HCT116 (cell line): ENCODE measurements around the gene SAP30L. TPM values are rescaled to one million over a fixed set of nuclear protein-coding genes. Genes with fewer than 3 reads are reported as not detected.

Experiments used
- ATAC-seq: fragments of 200-7000 bp; cut with Tn5 transposase; 2 replicates; pipeline ENCODE4 v1.9.1; 2020; ENCODE audit warnings: mild to moderate bottlenecking, moderate library complexity
- BruUV-seq: library from RNA; stranded (reverse); fragments of 400-500 nt; replicated peaks from 2 replicates; lab custom pipeline; 2021; lab: Mats Ljungman, UMichigan
- CTCF ChIA-PET: fragments of 300-600 bp; sonication (Branson Sonifier 250); formaldehyde crosslinking; loops from one replicate; lab custom pipeline; 2021; ENCODE audit warnings: antibody characterized with exemption; lab: Charles Lee
- POLR2A ChIA-PET: fragments of 300-600, 350-600 bp; sonication (Branson Sonifier 250); formaldehyde crosslinking; loops from one replicate; lab custom pipeline; 2021; ENCODE audit warnings: antibody characterized with exemption; lab: Charles Lee
- RAD21 ChIA-PET, 2 experiments: fragments of 300-600 bp; sonication (Branson Sonifier 250); formaldehyde crosslinking; loops; one replicate each; lab custom pipeline; 2023; ENCODE audit warnings: low total read pairs in 2 of 2; ENCODE audit not compliant: uncharacterized antibody in 2 of 2, unreplicated experiment in 2 of 2, low non-redundant PET in 1 of 2; lab: Charles Lee
- DNase-seq: peaks from one replicate; pipeline ENCODE4 v3.0.0-alpha.2; 2010; ENCODE audit warnings: low read depth, low spot score
- H2AFZ ChIP-seq: fragments of 200-600 bp; shearing (Covaris generic), sonication (generic); 2 replicates; pipeline ENCODE4 v1.6.1; 2017; ENCODE audit warnings: low read depth, mixed run types, mixed read lengths, antibody characterized with exemption, low read length; ENCODE audit not compliant: poor library complexity, severe bottlenecking
- H3K27ac ChIP-seq: 2 replicates; pipeline ENCODE4 v1.5.1; 2012; ENCODE audit warnings: low read depth, low read length
- H3K27me3 ChIP-seq: fragments of 200-600 bp; sonication (generic); 2 replicates; pipeline ENCODE4 v1.6.1; 2016; ENCODE audit warnings: mixed run types, low read length, mixed read lengths; ENCODE audit not compliant: insufficient read depth
- H3K36me3 ChIP-seq, 2 experiments: fragments of 200-500 bp in 1 of 2; fragments of 200-600 bp in 1 of 2; sonication (Bioruptor generic) in 1 of 2; sonication (generic) in 1 of 2; 2 replicates each; pipeline versions ENCODE4 v1.5.1 to v1.6.1; 2014 to 2016; ENCODE audit warnings: low read length in 2 of 2, inconsistent platforms in 1 of 2, mixed read lengths in 1 of 2, mixed run types in 1 of 2; ENCODE audit not compliant: insufficient read depth in 2 of 2, control insufficient read depth in 1 of 2
- H3K4me1 ChIP-seq, 2 experiments: fragments of 200-600 bp in 1 of 2; sonication (generic) in 1 of 2; 2 replicates each; pipeline versions ENCODE4 v1.5.1 to v1.6.1; 2012 to 2017; ENCODE audit warnings: low read length in 2 of 2, inconsistent platforms in 1 of 2, mild to moderate bottlenecking in 1 of 2, mixed read lengths in 1 of 2, mixed run types in 1 of 2, moderate library complexity in 1 of 2; ENCODE audit not compliant: insufficient read depth in 2 of 2, control insufficient read depth in 1 of 2
- H3K4me2 ChIP-seq: fragments of 200-600 bp; sonication (generic); 2 replicates; pipeline ENCODE4 v1.6.1; 2017; ENCODE audit warnings: mixed run types, low read length, mixed read lengths
- H3K4me3 ChIP-seq, 2 experiments: fragments of 200-600 bp in 1 of 2; sonication (generic) in 1 of 2; replicated peaks in 1 of 2; 2 replicates each; pipeline ENCODE4 v1.5.1; 2011 to 2016; ENCODE audit warnings: low read length in 2 of 2, control low read depth in 1 of 2, low read depth in 1 of 2, mild to moderate bottlenecking in 1 of 2, mixed read lengths in 1 of 2, mixed run types in 1 of 2
- H3K79me2 ChIP-seq: fragments of 200-600 bp; sonication (generic); 2 replicates; pipeline ENCODE4 v1.6.1; 2017; ENCODE audit warnings: mild to moderate bottlenecking, mixed run types, low read length, moderate library complexity, mixed read lengths; ENCODE audit not compliant: insufficient read depth
- H3K9ac ChIP-seq: fragments of 200-600 bp; sonication (generic); 2 replicates; pipeline ENCODE4 v1.6.1; 2016; ENCODE audit warnings: low read length, mixed read lengths
- H3K9me2 ChIP-seq: fragments of 200-600 bp; sonication (generic), shearing (Covaris generic); 2 replicates; pipeline ENCODE4 v1.6.1; 2017; ENCODE audit warnings: mixed run types, mild to moderate bottlenecking, moderate library complexity; ENCODE audit not compliant: insufficient read depth
- H3K9me3 ChIP-seq, 2 experiments: fragments of 200-500 bp in 1 of 2; fragments of 200-600 bp in 1 of 2; sonication (Bioruptor generic) in 1 of 2; sonication (generic) in 1 of 2; 2 replicates each; pipeline ENCODE4 v1.6.1; 2014 to 2017; ENCODE audit warnings: low read length in 2 of 2, mixed read lengths in 2 of 2, inconsistent platforms in 1 of 2, low read depth in 1 of 2, mild to moderate bottlenecking in 1 of 2, mixed run types in 1 of 2, moderate library complexity in 1 of 2; ENCODE audit not compliant: control insufficient read depth in 1 of 2, insufficient read depth in 1 of 2
- H4K20me1 ChIP-seq: fragments of 200-600 bp; sonication (generic), shearing (Covaris generic); 2 replicates; pipeline ENCODE4 v1.6.1; 2017; ENCODE audit warnings: mixed run types, mild to moderate bottlenecking, moderate library complexity; ENCODE audit not compliant: insufficient read depth
- CTCF ChIP-seq, 3 experiments: fragments of 200-600 bp in 1 of 3; sonication (generic) in 1 of 3; IDR thresholded peaks in 2 of 3; conservative IDR thresholded peaks in 1 of 3; 2 replicates each; pipeline ENCODE4 v1.5.1; 2012 to 2017; ENCODE audit warnings: low read depth in 2 of 3, low read length in 2 of 3, antibody characterized with exemption in 1 of 3, borderline replicate concordance in 1 of 3, control low read depth in 1 of 3, mild to moderate bottlenecking in 1 of 3, mixed read lengths in 1 of 3, mixed run types in 1 of 3, moderate library complexity in 1 of 3; ENCODE audit not compliant: insufficient read depth in 1 of 3
- MAX ChIP-seq: IDR thresholded peaks from 2 replicates; pipeline ENCODE4 v1.6.1; 2012
- POLR2A ChIP-seq: IDR thresholded peaks from 2 replicates; pipeline ENCODE4 v1.7.0; 2011; ENCODE audit warnings: borderline replicate concordance; ENCODE audit not compliant: insufficient read depth, insufficient read length; ENCODE audit errors: extremely low read depth
- RAD21 ChIP-seq: IDR thresholded peaks from 2 replicates; pipeline ENCODE4 v1.6.1; 2012; ENCODE audit warnings: low read depth, mild to moderate bottlenecking
- SRF ChIP-seq: IDR thresholded peaks from 2 replicates; pipeline ENCODE4 v1.6.1; 2012; ENCODE audit warnings: low read depth
- TCF7L2 ChIP-seq: IDR thresholded peaks from 2 replicates; pipeline ENCODE4 v1.7.0; 2011; ENCODE audit warnings: borderline replicate concordance, inconsistent platforms; ENCODE audit not compliant: insufficient read depth, insufficient read length; ENCODE audit errors: extremely low read depth
- YY1 ChIP-seq: IDR thresholded peaks from 2 replicates; pipeline ENCODE4 v1.6.1; 2011; ENCODE audit warnings: low read length, low read depth, moderate library complexity, mild to moderate bottlenecking; ENCODE audit not compliant: insufficient replicate concordance; ENCODE audit errors: extremely low read depth
- ZFX ChIP-seq: fragments of 450-650 bp; IDR thresholded peaks from 2 replicates; pipeline ENCODE4 v1.6.1; 2017
- ZNF274 ChIP-seq: fragments of 200-500 bp; sonication (Bioruptor generic); IDR thresholded peaks from 2 replicates; pipeline ENCODE4 v1.6.1; 2014; ENCODE audit warnings: mild to moderate bottlenecking, low read depth, low read length, inconsistent platforms
- intact Hi-C: fragments of 100-400 bp; cut with micrococcal nuclease; formaldehyde crosslinking; loops from 2 replicates; pipeline ENCODE4 v1.10.0; 2022
- total RNA-seq: library from RNA; stranded (reverse); gene quantifications from one replicate; pipeline ENCODE4 v1.2.1, GENCODE V29; 2021; ENCODE audit not compliant: unreplicated experiment
- TF ChIP-seq, protein P1 (sequence below): IDR thresholded peaks from 2 replicates; pipeline ENCODE4 v1.6.1; 2011; ENCODE audit warnings: mild to moderate bottlenecking, low read length, moderate library complexity; ENCODE audit not compliant: insufficient replicate concordance; ENCODE audit errors: extremely low read depth

Gene SAP30L
- total RNA-seq, 1 experiment from 2014 or later: 25.5 TPM

DNA sequence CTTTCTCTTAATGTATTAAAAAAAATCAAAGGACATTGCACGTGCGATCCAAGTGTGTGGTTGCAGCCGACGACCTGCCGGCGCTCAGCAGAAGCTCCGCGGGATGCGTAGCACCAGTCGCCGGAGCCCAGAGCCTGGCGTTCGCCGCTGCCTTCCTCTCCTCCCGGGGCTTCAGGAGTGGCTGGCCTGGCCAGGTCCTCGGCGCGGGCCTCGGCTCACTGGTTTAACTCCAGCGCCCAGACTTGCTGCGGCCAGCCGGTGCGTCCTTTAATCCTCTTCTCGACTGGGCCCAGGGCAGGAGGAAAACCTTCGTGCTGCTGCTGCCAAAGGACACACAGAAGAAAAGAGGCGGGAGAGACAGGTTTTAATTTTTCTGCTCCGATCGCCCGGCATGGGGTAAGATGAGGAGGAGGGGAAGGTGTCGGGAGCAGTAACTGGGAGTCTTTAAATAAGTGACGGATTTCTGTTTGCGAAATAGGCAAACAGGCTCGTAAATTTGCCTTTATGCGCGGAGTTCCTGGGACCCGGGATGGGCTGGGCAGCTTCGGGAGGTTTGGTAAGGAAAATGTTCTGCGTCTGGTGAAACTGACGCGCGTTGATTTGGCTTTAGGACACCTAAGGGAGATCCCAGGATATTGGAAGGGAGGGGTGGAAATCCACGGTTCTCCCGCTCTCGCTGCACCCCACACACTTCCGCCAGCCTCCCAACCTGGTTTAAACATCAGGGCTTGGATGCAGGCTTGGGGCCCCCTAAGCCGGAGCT is 30.0 kb downstream of the SAP30L start:
- no peaks in the 10 kb centered on the region for H4K20me1 ChIP-seq
- intact Hi-C loops: no loop called here
- H3K4me2 ChIP-seq: no peak overlapping the region
- H3K27ac ChIP-seq: no peak overlapping the region
- ChIA-PET POLR2A (no interaction called here), CTCF (no interaction called here), RAD21 (no interaction called here)
- no peaks in the 10 kb centered on the region for H3K4me1 ChIP-seq
- no peaks in the 10 kb centered on the region for H3K79me2 ChIP-seq
- BruUV-seq: no TSS peak
- ATAC-seq: no peak
- H3K9ac ChIP-seq: no peak overlapping the region
- no peak overlapping the region for H3K4me3 ChIP-seq
- no peaks in the 10 kb centered on the region for H3K9me2 ChIP-seq
- H3K27me3 ChIP-seq: no peaks in the 10 kb centered on the region
- no peak for DNase-seq
- no peaks in the 10 kb centered on the region for H3K36me3 ChIP-seq
- no peak overlapping the region for H2AFZ ChIP-seq
- no peaks in the 10 kb centered on the region for H3K9me3 ChIP-seq
- TF ChIP-seq RAD21: no peak
- TF ChIP-seq TCF7L2: no peak
- TF ChIP-seq SRF: no peak
- TF ChIP-seq, all 23 proteins: peak for 0

DNA sequence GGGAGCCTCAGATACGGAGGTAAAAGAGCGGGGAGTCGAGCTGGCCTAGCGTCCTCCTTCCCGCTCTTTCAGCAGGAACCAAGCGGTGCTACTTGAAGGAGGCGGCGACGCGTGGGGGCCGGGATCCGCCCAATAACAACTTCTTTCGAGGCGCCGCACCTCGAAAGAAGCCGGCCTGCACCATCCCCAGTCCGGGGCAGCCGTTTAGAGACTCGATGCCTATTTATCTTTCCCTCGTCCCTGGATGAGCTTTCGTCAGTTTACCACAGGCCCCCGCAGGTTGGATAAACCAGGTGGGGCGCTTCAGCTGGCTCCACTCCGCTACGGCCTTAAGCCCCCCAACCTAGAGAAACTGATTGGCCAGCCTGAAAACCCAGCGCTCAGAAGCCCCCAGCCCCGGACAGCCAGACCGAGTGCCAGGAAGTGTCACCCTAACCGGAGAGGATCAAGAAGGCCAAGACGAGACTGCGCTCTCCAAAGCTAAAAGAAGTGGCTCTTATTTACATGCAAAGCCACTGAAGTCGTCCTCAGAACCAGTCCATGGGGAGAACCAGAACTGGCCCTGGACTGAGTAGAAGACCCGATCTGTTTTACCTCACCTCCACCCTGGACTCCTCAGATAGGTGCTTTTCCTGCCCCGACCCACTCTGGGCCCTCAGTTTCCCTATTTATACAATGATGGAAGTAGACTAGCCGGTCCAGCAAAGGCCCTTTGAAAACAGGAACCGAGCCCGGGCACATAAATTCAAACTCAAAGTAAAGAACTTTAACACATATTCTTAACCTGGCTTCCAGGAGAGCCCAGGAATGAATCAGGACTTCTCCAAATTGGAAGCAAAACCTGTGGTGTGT is 30.8 kb downstream of the SAP30L start:
- Histone ChIP-seq H3K4me3 (no peak overlapping the region), H4K20me1 (no peaks in the 10 kb centered on the region), H3K4me2 (no peak overlapping the region), H3K36me3 (no peaks in the 10 kb centered on the region), H3K27ac (no peak overlapping the region), H3K4me1 (no peaks in the 10 kb centered on the region), H2AFZ (no peak overlapping the region), H3K9me2 (no peaks in the 10 kb centered on the region), H3K79me2 (no peaks in the 10 kb centered on the region), H3K27me3 (0 out of 2 replicates have a peak, but pooled peaks cover 7% of the 10 kb centered on the region), H3K9me3 (no peaks in the 10 kb centered on the region), H3K9ac (no peak overlapping the region)
- POLR2A ChIA-PET: no interaction called here
- ATAC-seq (no peak), DNase-seq (no peak)
- RAD21 ChIA-PET: no interaction called here
- TF ChIP-seq TCF7L2: no peak
- TF ChIP-seq CTCF (IDR thresholded peaks at IDR 0.05 in 2 of 3, conservative IDR thresholded peaks at IDR 0.05 in 1 of 3; ENCODE audit: borderline replicate concordance in 1 of 3, insufficient read depth in 1 of 3, low read depth in 2 of 3, low read length in 2 of 3): no peak
- TF ChIP-seq ZNF274: no peak
- no peak for TF ChIP-seq YY1
- no peak for TF ChIP-seq MAX
- TF ChIP-seq, protein P1, sequence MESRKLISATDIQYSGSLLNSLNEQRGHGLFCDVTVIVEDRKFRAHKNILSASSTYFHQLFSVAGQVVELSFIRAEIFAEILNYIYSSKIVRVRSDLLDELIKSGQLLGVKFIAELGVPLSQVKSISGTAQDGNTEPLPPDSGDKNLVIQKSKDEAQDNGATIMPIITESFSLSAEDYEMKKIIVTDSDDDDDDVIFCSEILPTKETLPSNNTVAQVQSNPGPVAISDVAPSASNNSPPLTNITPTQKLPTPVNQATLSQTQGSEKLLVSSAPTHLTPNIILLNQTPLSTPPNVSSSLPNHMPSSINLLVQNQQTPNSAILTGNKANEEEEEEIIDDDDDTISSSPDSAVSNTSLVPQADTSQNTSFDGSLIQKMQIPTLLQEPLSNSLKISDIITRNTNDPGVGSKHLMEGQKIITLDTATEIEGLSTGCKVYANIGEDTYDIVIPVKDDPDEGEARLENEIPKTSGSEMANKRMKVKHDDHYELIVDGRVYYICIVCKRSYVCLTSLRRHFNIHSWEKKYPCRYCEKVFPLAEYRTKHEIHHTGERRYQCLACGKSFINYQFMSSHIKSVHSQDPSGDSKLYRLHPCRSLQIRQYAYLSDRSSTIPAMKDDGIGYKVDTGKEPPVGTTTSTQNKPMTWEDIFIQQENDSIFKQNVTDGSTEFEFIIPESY: no peak
- no peak for TF ChIP-seq ZFX
- no peak for TF ChIP-seq POLR2A
- intact Hi-C loops: no loop called here
- CTCF ChIA-PET: no interaction called here
- no TSS peak for BruUV-seq
